GM19324 (cell line): ENCODE data around the gene PQBP1.
"Not testable (repeated sequence)": the region's sequence is repeated elsewhere in the genome, so short reads cannot be mapped to it uniquely, and the experiment has no call there.

ENCODE experiments used
- ATAC-seq: cut with Tn5 transposase; IDR thresholded peaks from one replicate; pipeline ENCODE4 v1.9.1; 2021; ENCODE audit warnings: mild to moderate bottlenecking, moderate library complexity; ENCODE audit not compliant: unreplicated experiment, low FRiP score

The PQBP1 gene, protein sequence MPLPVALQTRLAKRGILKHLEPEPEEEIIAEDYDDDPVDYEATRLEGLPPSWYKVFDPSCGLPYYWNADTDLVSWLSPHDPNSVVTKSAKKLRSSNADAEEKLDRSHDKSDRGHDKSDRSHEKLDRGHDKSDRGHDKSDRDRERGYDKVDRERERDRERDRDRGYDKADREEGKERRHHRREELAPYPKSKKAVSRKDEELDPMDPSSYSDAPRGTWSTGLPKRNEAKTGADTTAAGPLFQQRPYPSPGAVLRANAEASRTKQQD

DNA sequence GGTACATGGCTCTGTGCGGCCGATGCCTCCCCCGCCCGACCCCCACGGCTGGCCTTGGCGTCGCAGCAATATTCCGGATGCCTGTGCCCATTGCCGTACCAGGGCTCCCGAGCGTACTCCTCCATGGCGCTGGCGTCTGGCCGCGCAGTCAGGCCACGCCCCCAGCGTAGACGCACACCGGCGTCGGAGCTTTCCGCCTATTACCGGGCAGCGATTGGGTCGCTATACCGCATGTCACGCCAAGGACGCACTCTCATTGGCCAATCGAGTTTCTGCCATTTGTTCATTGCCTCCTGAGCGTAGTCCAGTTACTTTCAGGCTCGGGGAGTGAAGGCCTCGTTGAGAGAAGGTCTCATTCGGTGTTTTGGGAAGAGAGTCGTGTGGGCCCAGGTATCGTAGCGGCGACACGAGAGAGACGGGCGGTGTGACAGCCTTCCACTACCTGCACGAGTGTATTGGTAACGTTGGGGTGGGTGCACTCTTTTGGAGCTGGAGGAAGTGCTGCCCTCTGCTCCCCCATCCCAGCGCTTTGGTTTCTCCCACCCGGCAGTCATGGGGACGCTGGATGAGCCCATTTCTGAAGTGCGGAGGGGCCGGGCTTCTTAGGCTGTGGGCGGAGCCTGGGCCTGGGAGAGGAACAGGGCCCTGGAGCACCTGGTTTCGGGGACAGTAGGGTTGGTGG is at the start of gene PQBP1, which contains the start of gene TIMM17B:
Gene PQBP1, plus strand, starts transcription at position 306 of the 682 bp plus-strand sequence. CDS start 580 bp downstream, outside the sequence.
Gene TIMM17B, minus strand, starts transcription at position 144 of the 682 bp plus-strand sequence. Its CDS starts 19 bp downstream, at position 125.
- peak; percentile 81 for ATAC-seq

DNA sequence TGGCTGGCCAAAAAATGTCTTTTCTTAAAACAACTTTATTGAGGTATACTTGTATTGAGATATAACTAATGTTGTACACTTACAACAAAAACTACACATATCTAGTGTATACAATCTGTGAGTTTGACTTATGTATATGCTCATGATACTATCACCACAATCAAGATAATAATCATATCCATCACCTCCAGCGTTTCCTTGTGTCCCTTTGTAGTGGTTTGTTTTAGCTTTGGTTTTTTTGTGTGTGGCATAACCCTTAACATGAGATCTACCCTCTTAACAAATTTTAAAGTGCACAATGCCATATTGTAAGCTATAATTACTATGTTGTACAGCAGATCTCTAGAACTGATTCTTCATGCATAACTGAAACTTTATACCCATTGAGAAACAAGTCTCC is 48.9 kb upstream of the PQBP1 start:
- no peak for ATAC-seq

DNA sequence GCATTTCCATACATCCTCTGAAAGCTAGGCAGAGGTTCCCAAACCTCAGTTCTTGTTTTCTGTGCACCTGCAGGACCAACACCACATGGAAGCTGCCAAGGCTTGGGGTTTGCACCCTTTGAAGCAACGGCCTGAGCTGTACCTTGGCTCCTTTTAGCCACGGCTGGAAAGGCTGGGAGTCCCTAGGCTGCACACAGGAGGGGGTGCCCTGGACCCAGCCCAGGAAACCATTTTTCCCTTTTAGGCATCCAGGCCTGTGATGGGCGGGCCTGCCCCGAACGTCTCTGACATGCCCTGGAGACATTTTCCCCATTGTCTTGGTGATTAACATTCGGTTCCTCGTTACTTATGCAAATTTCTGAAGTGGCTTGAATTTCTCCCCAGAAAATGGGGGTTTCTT is 44.9 kb upstream of the PQBP1 start:
- no peak for ATAC-seq

DNA sequence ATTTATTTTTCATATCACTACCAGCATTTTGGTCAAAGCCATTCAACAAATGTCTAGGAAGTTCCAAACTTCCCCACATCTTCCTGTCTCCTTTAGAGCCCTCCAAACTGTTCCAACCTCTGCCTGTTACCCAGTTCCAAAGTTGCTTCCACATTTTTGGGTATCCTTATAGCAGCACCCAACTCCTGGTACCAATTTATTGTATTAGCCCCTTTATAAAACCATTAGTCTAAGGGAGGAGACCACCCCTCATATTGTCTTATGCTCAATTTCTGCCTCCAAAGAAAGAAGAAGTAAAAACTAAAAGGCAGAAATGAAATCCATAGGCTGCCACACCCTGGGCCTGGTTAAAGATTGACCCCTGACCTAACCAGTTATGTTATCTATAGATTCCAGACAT is 44.2 kb upstream of the PQBP1 start:
- not testable (repeated sequence) for ATAC-seq

DNA sequence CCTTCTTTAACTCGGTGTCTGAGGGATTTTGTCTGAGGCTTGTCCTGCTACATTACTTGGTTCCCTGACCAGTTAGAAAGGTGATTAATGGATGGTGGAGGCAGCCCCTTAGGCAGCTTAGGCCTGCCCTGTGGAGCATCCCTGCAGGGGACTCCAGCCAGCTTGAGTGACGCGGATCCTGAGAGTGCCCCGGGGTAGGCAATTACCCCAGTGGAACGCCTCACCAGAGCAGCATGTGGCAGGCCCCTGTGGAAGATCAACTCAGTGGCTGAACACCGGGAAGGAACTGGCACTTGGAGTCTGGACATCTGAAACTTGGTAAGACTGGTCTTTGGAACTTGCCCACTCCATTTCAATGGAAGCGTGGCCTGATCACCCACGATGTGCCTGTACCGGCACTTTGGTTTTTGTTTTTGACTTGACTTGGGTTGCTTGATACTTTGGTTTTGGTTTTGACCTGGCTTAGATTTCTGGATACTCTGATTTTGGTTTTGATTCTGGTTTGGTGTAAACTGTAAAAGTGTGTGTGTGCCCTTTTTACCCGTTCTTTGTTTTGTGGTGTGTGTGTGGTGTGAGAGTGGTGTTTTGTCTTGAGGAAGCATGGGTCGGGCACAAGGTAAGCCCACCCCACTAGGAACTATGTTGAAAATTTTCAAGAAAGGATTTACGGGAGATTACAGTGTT is 43.5 kb upstream of the PQBP1 start:
- ATAC-seq: not testable (repeated sequence)

DNA sequence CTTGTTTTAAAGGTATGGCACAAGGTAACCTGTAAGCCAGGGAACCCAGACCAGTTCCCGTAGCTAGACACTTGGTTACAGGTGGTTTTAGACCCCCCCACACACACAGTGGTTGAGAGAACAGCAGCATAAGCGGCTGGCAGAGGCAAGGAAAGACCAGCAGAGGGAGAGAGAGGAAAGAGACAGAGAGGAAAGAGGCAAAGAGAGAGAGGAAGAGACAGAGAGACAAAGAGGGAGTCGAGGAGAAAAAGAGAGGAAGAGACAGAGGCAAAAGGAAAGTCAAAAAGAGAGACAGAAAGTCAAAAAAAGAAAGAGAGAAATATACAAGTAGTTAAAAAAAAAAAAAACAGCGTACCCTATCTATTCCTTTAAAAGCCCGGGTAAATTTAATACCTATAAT is 42.8 kb upstream of the PQBP1 start:
- ATAC-seq: no peak

DNA sequence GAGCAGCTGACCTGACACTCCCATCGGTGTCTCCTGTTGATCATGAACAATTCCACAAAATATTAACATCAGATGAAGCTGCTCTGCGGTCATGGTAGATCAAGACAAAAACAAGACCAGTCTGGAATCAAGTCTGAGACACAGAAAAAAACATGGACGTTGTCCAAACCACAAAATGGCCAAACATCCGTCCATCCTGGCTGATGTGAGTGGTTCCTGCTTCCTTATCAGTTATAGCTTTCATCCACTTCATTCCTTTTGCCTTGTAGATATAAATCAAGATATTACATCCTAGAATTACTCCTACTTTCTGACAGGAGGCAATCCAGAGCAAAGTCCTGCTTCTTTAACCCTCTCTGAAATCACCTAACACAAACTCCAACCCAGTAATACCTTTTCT is 33.5 kb upstream of the PQBP1 start:
- no peak for ATAC-seq

DNA sequence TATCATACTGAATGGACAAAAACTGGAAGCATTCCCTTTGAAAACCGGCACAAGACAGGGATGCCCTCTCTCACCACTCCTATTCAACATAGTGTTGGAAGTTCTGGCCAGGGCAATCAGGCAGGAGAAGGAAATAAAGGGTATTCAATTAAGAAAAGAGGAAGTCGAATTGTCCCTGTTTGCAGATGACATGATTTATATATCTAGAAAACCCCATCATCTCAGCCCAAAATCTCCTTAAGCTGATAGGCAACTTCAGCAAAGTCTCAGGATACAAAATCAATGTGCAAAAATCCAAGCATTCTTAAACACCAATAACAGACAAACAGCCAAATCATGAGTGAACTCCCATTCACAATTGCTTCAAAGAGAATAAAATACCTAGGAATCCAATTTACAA is 25.7 kb upstream of the PQBP1 start:
- not testable (repeated sequence) for ATAC-seq

DNA sequence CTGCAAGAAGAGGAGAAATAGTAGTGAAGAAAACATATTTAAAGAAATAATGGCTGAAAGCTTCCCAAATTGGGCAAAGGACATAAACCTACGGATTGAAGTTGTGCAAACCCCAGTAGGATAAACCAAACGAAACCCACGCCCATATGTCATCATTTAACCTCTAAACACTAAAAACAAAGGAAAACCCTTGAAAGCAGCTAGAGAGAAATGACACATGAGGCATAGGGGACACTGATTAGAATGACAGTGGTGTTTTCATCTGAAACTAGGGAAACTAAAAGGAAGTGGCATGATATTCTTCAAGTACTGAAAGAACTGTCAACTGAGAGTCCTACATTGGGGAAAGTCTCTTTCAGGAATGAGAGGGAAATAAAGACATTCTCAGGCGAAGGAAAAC is 20.8 kb upstream of the PQBP1 start:
- not testable (repeated sequence) for ATAC-seq

DNA sequence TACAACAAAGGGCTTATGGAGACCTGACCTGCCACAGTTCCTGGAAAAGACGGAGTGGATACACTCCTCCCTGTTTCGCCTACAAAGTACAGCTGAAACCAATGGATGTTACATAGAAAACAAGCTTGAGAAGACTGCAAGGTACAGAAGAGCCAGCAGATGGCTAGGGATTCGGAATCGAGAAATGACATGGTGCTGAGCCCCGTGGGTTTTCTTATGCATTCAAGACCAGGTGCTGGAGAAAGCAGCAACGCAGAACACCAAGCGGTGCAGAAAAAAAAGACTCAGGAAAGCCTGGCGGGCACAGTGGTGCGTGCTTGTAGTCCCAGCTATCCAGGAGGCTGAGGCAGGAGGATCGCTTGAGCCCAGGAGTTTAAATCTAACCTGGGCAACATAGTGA is 14.0 kb upstream of the PQBP1 start:
- no peak for ATAC-seq

DNA sequence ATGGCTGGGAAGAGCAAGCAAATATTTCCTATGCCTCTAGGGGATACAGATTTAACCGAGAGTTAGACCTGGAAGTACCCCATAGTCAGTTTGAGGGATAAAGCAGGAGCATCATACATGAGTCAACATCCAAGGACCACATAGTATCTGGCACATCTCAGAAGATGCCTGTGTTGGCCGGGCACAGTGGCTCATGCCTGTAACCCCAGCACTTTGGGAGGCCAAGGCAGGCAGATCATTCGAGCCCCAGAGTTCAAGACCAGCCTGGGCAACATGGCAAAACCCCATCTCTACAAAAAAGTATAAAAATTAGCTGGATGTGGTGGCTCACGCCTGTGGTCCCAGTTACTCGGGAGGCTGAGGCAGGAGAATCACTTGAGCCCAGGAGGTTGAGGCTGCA is 11.1 kb upstream of the PQBP1 start:
- not testable (repeated sequence) for ATAC-seq

DNA sequence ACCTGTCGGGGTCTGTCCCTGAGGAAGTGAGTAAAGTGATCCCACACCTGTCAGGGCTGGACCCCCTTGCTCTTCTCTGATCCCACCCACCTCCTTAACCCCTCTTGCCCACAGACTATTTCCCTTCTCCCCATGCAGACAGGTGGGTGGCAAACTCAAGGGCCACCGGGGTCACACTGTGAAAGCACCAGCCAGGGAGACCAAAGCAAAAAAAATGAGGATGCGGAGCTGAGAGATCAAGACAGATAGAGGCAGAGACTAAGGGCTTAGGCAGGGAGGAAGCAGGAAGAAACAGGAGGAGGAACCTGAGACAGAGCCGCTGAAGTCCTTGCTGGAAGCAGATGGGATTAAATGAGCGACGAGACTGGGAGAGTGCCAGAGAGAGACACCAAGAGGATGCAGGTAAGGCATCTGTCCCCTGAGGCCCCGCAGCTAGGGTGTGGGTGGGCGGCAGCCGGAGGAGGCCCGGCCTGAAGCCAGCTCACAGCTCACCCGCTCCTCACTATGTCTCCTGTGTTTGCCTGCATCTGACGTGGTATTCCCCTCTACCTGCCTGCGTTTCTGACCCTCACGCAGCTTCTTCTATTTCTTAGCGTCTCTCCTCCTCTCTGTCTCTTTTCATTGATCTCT is 7.3 kb upstream of the PQBP1 start:
- no peak for ATAC-seq

DNA sequence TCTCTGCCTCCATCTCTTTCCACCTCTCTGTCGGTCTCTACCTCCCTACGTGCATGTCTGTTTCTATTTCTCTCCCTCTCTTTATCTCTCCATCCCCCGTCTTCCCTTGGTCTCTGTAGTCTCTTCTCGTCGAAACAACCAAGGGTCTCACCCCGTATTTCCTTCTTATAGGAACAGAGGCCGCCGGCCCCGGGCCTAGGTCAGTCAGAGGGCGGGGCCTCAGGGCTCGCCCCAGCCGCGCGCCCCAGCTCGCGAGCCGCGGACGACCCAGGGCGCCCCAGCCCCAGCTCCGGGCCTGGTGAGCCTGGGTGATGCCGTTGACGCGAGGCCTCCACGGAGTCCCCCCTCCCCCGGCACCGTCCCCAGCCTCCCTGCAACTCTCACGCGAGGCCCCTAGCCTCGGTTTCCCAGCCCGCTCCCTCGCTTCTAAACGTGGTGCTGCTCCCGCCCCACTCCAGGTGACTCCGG is 6.8 kb upstream of the PQBP1 start:
- ATAC-seq: peak; percentile 44

DNA sequence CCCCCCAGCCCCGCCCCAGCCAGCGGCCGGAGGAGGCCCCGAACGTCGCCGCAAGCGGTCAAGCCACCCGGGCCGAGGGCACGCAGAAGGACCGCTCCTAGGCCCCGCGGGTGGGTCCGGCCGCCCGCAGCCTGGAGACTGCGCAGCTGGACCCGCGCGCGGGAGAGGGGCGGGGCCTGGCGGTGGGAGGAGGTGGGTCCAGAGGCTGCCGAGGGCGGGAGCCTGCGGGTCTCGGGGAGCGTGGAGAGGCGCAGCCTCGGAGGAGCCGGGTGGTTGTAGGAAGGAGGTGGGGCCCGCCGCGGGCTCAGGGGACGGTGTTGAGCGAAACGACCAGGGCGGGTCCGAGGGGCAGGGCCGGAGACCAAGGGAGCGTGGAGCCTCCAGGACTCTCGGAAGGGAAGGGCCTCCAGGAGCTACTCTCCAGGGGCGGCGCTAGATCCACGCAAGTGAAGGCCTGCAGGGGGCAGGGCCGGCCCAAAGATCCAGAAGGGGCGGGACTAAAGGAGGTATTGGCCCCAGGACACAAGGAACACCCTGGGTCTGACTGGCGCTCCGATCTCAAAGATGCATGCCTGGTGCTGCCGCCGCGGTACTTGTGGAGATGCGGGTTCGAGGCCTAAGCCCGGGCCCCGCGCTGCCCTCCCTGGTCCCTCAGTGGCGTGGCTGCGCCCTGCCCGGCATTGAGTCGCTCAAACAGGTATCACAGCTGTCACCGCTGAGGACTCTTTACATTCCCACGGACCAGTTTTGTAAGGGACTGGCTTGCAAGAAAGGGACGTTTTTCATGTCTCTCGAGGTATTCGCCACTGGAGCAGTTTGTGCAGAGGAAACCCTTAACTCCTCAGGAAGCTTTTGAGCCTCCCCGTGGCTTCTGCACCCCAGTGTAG is 6.1 kb upstream of the PQBP1 start:
- ATAC-seq: peak; percentile 76

DNA sequence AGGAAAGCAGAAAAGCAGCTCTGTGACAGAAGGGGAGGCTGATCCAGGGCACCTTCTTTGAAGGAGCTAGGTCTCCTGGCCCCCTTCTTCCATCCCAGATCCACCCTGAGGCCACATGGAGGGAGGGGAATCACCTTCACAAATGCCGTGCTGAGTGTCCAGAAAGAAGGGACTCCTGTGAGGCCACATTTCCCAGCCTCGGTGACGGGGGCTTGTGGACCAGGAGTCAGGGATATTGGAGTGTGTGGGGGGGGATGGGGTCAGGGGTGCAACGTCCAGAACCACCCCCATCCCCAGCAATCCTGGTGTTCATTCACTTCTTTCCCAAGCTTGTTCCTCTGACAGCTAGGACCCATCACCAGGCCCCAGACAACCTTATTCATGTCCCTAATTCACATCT is 4.8 kb upstream of the PQBP1 start:
- ATAC-seq: no peak

DNA sequence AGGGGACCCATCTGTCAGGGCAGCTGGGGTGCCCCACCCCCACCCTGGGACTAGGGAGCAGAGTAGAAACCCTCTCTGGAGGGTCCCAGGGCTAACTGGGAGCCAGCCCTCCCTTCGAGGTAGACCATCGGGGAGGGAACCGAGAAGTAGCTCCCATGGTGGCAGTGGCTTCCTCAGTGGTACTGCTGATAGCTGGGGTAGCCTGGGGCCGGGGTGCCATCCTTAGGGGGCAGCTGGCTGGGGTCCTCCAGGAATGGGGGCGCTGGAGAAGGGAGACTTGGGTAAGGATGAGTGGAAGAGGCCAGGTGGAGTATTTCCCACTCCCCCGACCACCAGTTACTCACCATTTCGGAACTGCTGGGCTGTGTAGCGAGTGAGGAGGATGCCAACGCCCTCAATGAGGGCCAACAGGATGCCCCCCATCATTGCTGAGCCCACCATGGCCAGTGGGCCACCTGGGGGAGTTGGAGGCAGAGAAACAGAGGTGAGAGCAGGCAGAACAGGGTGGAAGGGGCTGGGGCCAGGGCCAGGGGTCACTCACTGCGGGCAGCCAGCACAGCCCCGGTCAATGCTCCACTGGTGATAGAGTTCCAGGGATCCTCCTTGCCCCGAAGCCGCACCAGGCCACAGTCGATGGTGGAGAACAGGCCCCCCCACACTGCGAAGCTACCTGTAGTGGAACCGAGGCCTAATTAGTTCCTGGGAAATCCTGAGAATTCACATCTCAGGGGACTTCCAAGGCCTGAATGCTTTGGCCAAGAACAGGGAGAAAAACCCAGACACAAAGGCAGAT is 4.0 kb upstream of the PQBP1 start:
- no peak for ATAC-seq

DNA sequence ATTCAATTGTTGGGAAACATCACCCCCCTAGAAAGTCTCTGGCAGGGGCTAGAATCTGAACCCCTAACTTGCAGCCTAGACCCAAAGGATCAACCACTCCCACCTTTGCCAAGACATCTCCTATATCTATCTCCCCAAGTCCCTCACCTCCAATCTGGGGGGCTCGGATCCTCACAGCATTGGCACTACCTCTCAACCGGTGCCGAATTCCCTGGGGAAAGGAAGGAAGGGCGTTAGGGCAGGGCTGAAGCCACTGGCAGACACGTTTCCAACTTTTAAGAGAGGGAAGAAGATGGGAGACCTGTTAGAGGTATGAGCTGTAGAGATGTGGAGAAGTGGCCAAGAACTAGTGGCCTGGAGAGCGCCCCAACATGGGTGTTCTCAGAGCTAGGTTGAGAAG is 2.8 kb upstream of the PQBP1 start:
- ATAC-seq: no peak

DNA sequence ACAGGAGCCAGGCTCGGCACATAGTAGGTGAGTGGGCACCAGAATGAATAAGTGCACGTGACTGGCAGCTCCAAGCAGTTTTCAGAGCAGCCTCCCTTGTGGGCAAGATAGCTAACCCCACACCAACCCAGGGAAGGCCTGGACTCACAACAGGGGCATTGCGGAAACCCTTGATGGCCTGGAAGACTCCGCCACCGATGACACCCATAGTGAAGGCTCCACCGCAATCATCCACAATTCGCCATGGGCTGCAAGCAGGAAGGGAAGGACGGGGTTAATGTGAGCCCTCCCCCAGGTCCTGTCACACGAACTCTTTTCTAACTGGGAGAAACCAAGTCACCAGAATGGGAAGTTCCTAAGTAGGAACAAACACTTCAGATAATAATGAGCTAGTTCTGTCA is 1.1 kb upstream of the PQBP1 start:
- no peak for ATAC-seq

DNA sequence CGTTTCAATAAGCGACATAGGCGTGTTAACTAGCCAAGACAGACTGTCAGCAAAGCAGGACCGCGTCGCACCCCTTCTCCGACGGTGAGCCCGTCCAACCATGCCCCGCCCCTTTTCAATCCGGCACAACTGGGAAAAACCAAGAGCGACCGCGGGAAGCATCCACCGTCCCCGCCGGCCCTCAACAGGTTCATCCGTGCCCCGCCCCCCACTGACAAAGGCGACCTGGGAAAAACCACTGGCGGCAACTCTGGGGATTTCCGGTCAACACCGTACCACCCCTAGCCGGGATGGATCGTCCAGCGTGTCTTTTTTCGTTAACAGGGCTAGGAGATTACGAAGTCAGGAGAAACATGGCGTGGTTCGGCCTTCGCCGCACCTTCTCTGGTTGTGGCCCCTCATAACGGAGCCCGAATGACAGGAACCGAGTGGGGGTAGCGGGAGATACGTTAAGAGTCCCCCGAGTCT is 539 bp upstream of the PQBP1 start:
- ATAC-seq: peak; percentile 22
